CD14-positive monocyte (primary cell): ENCODE results near the gene CHRNA4. TPM values are rescaled to one million over a fixed set of nuclear protein-coding genes. Genes with fewer than 3 reads are reported as not detected.

Experiments used
- DNase-seq, 3 donors: peaks; one replicate each; pipeline ENCODE4 v3.0.0-alpha.2; 2011 to 2022
- H2AFZ ChIP-seq: 2 replicates; pipeline ENCODE4 v1.6.0; 2012; ENCODE audit warnings: mild to moderate bottlenecking, low read depth, low read length, inconsistent platforms; ENCODE audit not compliant: insufficient read depth, poor library complexity, severe bottlenecking
- H3K27ac ChIP-seq, 2 donors: 1 replicate in 1 of 2; 2 replicates in 1 of 2; pipeline ENCODE4 v1.5.1; 2012 to 2013; ENCODE audit warnings: low read length in 2 of 2, control low read depth in 1 of 2, inconsistent platforms in 1 of 2, low read depth in 1 of 2, mild to moderate bottlenecking in 1 of 2
- H3K27me3 ChIP-seq, 2 donors: one replicate each; pipeline versions ENCODE4 v1.6.0 to v1.6.1; 2011 to 2013; ENCODE audit warnings: low read length in 2 of 2; ENCODE audit not compliant: control insufficient read depth in 2 of 2, insufficient read depth in 2 of 2
- H3K36me3 ChIP-seq, 2 donors: replicated peaks in 1 of 2; 1 replicate in 1 of 2; 2 replicates in 1 of 2; pipeline versions ENCODE4 v1.5.1 to v1.6.1; 2012 to 2013; ENCODE audit warnings: low read length in 2 of 2, control low read depth in 1 of 2, inconsistent platforms in 1 of 2, mild to moderate bottlenecking in 1 of 2; ENCODE audit not compliant: insufficient read depth in 2 of 2, control insufficient read depth in 1 of 2
- H3K4me1 ChIP-seq, 2 donors: 1 replicate in 1 of 2; 2 replicates in 1 of 2; pipeline versions ENCODE4 v1.5.1 to v1.6.1; 2012 to 2013; ENCODE audit warnings: low read length in 2 of 2, control low read depth in 1 of 2, inconsistent platforms in 1 of 2, mild to moderate bottlenecking in 1 of 2, moderate library complexity in 1 of 2; ENCODE audit not compliant: insufficient read depth in 2 of 2, control insufficient read depth in 1 of 2
- H3K4me2 ChIP-seq: replicated peaks from 2 replicates; pipeline ENCODE3; 2012; ENCODE audit warnings: low read length, moderate library complexity, mild to moderate bottlenecking; ENCODE audit not compliant: poor library complexity, severe bottlenecking; ENCODE audit errors: extremely low read depth
- H3K4me3 ChIP-seq, 3 experiments: fragments of 200-600 bp in 1 of 3; sonication (generic) in 1 of 3; replicated peaks in 1 of 3; 1 replicate in 2 of 3; 2 replicates in 1 of 3; pipeline ENCODE4 v1.5.1; 2011 to 2013; ENCODE audit warnings: low read length in 3 of 3, mild to moderate bottlenecking in 3 of 3, control low read depth in 2 of 3, low read depth in 2 of 3, inconsistent platforms in 1 of 3, moderate library complexity in 1 of 3
- H3K79me2 ChIP-seq: 2 replicates; pipeline ENCODE4 v1.6.0; 2012; ENCODE audit warnings: mild to moderate bottlenecking, control low read depth, inconsistent platforms, low read length, moderate library complexity; ENCODE audit not compliant: insufficient read depth
- H3K9ac ChIP-seq: 2 replicates; pipeline ENCODE4 v1.6.0; 2017; ENCODE audit warnings: low read length, mild to moderate bottlenecking; ENCODE audit not compliant: insufficient read depth, poor library complexity, severe bottlenecking
- H3K9me3 ChIP-seq, 2 donors: replicated peaks in 1 of 2; 1 replicate in 1 of 2; 2 replicates in 1 of 2; pipeline versions ENCODE4 v1.5.1 to v1.6.1; 2012 to 2013; ENCODE audit warnings: low read length in 2 of 2, control low read depth in 1 of 2; ENCODE audit not compliant: control insufficient read depth in 1 of 2, insufficient read depth in 1 of 2
- H4K20me1 ChIP-seq: 2 replicates; pipeline ENCODE4 v1.6.0; 2012; ENCODE audit warnings: mild to moderate bottlenecking, low read length, control low read depth, moderate library complexity; ENCODE audit not compliant: insufficient read depth
- H3K27ac Mint-ChIP-seq, 7 donors: one replicate each; pipeline ENCODE4 v1.8.0; 2020; ENCODE audit warnings: mild to moderate bottlenecking in 7 of 7, mixed read lengths in 7 of 7, moderate library complexity in 6 of 7, inconsistent platforms in 2 of 7
- H3K27me3 Mint-ChIP-seq, 3 donors: one replicate each; pipeline ENCODE4 v1.8.0; 2021 to 2022; ENCODE audit warnings: low read depth in 3 of 3, mild to moderate bottlenecking in 3 of 3, mixed read lengths in 3 of 3, moderate library complexity in 3 of 3, inconsistent platforms in 1 of 3
- H3K36me3 Mint-ChIP-seq, 2 donors: one replicate each; pipeline ENCODE4 v1.8.0; 2020; ENCODE audit warnings: mixed read lengths in 2 of 2, inconsistent platforms in 1 of 2, mild to moderate bottlenecking in 1 of 2
- H3K4me1 Mint-ChIP-seq: one replicate; pipeline ENCODE4 v1.8.0; 2020; ENCODE audit warnings: mild to moderate bottlenecking, mixed read lengths
- H3K4me3 Mint-ChIP-seq, 2 donors: one replicate each; pipeline ENCODE4 v1.8.0; 2020; ENCODE audit warnings: mild to moderate bottlenecking in 2 of 2, mixed read lengths in 2 of 2, moderate library complexity in 1 of 2
- H3K9me3 Mint-ChIP-seq, 7 donors: one replicate each; pipeline ENCODE4 v1.8.0; 2020 to 2022; ENCODE audit warnings: mixed read lengths in 7 of 7, mild to moderate bottlenecking in 6 of 7, moderate library complexity in 6 of 7, inconsistent platforms in 2 of 7
- WGBS: methylation state at CpG from one replicate; pipeline ENCODE4 v1.1.5; 2013; ENCODE audit warnings: missing lambda C conversion rate; ENCODE audit not compliant: insufficient coverage; 5-methylcytosine and 5-hydroxymethylcytosine counted together
- intact Hi-C, 2 donors: fragments of 100-400 bp; cut with micrococcal nuclease; formaldehyde crosslinking; loops; one replicate each; pipeline versions ENCODE4 v1.15.0 to v1.15.1; 2023
- polyA plus RNA-seq, 3 donors: library from polyadenylated mRNA; depleted of rRNA in 1 of 3; unstranded in 2 of 3; stranded (reverse) in 1 of 3; fragments of 300-500 nt in 2 of 3; fragments of >200 nt in 1 of 3; fragmentation: Illumina TruSeq in 2 of 3; gene quantifications; 1 replicate in 2 of 3; 2 replicates in 1 of 3; pipeline ENCODE4 v1.2.3, GENCODE V29; 2012 to 2021
- TF ChIP-seq, protein P1 (sequence below): fragments of 200-600 bp; IDR thresholded peaks from one replicate; pipeline ENCODE4 v1.8.0; 2022; ENCODE audit warnings: antibody characterized with exemption, mild to moderate bottlenecking

The CHRNA4 gene
- polyA plus RNA-seq, 3 donors, result not detected

- Mint-ChIP-seq H3K27ac (peak overlapping the region in 1 of 7 donors; percentile 73), H3K9me3 (peaks cover 0 to 2% (median 0%) of the 10 kb centered on the region in 7 donors), H3K27me3 (peaks cover 6 to 9% (median 6%) of the 10 kb centered on the region in 3 donors)
Observed at GRCh38 chr20:63369024-63369530, 7.9 kb upstream of the CHRNA4 start.

DNA sequence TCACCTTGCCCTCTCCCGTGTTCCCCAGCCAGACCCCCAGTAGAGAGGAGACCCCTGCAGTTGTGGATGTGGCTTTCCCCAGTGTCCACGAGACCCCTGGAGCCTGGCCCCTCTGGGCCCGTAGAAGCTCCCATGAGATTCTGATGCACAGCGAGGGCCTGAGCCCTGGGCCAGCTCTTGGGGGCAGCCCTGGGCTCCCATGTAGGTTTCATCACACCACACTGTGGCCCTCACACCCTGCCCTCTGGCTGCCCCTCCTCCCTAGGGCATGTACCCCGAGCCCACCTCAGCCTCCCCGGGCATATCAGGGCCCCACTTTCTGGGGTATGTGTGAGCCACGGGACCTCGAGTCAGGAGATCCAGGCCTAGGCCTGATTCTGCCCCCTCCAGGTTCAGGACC is 7.0 kb upstream of the CHRNA4 start:
- Histone ChIP-seq H3K27me3 (no peaks in the 10 kb centered on the region), H3K4me1 (no peaks in the 10 kb centered on the region), H3K79me2 (no peaks in the 10 kb centered on the region), H3K27ac (no peak overlapping the region), H3K9me3 (no peaks in the 10 kb centered on the region), H3K9ac (no peak overlapping the region), H2AFZ (no peak overlapping the region), H3K4me2 (no peak overlapping the region), H3K36me3 (no peaks in the 10 kb centered on the region), H4K20me1 (no peaks in the 10 kb centered on the region), H3K4me3 (no peak overlapping the region)
- H3K9me3 Mint-ChIP-seq, result peaks cover 0 to 2% (median 0%) of the 10 kb centered on the region in 7 donors
- H3K27me3 Mint-ChIP-seq, result peaks cover 9 to 10% (median 9%) of the 10 kb centered on the region in 3 donors
- H3K27ac Mint-ChIP-seq, result no peak overlapping the region
- intact Hi-C loops, result no loop called here
- H3K4me3 Mint-ChIP-seq, result no peak overlapping the region
- TF ChIP-seq, protein P1, sequence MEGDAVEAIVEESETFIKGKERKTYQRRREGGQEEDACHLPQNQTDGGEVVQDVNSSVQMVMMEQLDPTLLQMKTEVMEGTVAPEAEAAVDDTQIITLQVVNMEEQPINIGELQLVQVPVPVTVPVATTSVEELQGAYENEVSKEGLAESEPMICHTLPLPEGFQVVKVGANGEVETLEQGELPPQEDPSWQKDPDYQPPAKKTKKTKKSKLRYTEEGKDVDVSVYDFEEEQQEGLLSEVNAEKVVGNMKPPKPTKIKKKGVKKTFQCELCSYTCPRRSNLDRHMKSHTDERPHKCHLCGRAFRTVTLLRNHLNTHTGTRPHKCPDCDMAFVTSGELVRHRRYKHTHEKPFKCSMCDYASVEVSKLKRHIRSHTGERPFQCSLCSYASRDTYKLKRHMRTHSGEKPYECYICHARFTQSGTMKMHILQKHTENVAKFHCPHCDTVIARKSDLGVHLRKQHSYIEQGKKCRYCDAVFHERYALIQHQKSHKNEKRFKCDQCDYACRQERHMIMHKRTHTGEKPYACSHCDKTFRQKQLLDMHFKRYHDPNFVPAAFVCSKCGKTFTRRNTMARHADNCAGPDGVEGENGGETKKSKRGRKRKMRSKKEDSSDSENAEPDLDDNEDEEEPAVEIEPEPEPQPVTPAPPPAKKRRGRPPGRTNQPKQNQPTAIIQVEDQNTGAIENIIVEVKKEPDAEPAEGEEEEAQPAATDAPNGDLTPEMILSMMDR, result no peak
- 96% methylated on average over 5 of the region's 8 CpGs for WGBS
- H3K4me1 Mint-ChIP-seq, result no peaks in the 10 kb centered on the region
- DNase-seq, result no peak
- no peaks in the 10 kb centered on the region for H3K36me3 Mint-ChIP-seq

More at GRCh38 chr20:63369024-63369530, 7.9 kb upstream of the CHRNA4 start:
- H3K9me3 ChIP-seq, result no peaks in the 10 kb centered on the region
- H4K20me1 ChIP-seq, result no peaks in the 10 kb centered on the region
- H3K4me2 ChIP-seq, result no peak overlapping the region
- H2AFZ ChIP-seq, result no peak overlapping the region
- WGBS, result 97% methylated on average over 8 of the region's 10 CpGs
- H3K79me2 ChIP-seq, result no peaks in the 10 kb centered on the region
- no peak overlapping the region for H3K27ac ChIP-seq
- Mint-ChIP-seq H3K4me1 (no peaks in the 10 kb centered on the region), H3K36me3 (no peaks in the 10 kb centered on the region), H3K4me3 (no peak overlapping the region)
- DNase-seq, result no peak
- H3K4me1 ChIP-seq, result no peaks in the 10 kb centered on the region
- intact Hi-C loops, result no loop called here
- H3K4me3 ChIP-seq, result no peak overlapping the region
- no peaks in the 10 kb centered on the region for H3K27me3 ChIP-seq
- H3K9ac ChIP-seq, result no peak overlapping the region
- TF ChIP-seq, protein P1, result no peak
- H3K36me3 ChIP-seq, result no peaks in the 10 kb centered on the region
